Sigmoid colon (tissue), 7 donors: Measurements from ENCODE around the gene DEFB125. TPM values are rescaled to one million over a fixed set of nuclear protein-coding genes. Genes with fewer than 3 reads are reported as not detected.
"Not testable (repeated sequence)": the region's sequence is repeated elsewhere in the genome, so short reads cannot be mapped to it uniquely, and the experiment has no call there.

Experiments used
- DNase-seq: peaks from one replicate; pipeline ENCODE4 v3.0.0-alpha.2; 2019
- H3K27ac ChIP-seq, 4 donors: fragments of 200-600 bp; sonication (generic); one replicate each; pipeline ENCODE4 v1.5.1; 2016 to 2019; ENCODE audit warnings: mild to moderate bottlenecking in 1 of 4
- H3K27me3 ChIP-seq, 3 donors: fragments of 200-600 bp; sonication (generic); one replicate each; pipeline ENCODE4 v1.5.1; 2019; ENCODE audit warnings: mild to moderate bottlenecking in 1 of 3
- H3K36me3 ChIP-seq, 4 donors: fragments of 200-600 bp; sonication (generic); one replicate each; pipeline ENCODE4 v1.5.1; 2016 to 2019
- H3K4me1 ChIP-seq, 4 donors: fragments of 200-600 bp; sonication (generic); one replicate each; pipeline ENCODE4 v1.5.1; 2017 to 2019
- H3K4me3 ChIP-seq, 4 donors: fragments of 200-600 bp; sonication (generic); one replicate each; pipeline ENCODE4 v1.5.1; 2017 to 2019; ENCODE audit warnings: mild to moderate bottlenecking in 2 of 4, moderate library complexity in 1 of 4
- H3K9me3 ChIP-seq, 4 donors: fragments of 200-600 bp in 3 of 4; sonication (generic) in 3 of 4; one replicate each; pipeline versions ENCODE4 v1.5.1 to v1.6.1; 2013 to 2019
- CTCF ChIP-seq, 4 experiments: fragments of 450-650 bp in 3 of 4; fragments of 200-600 bp in 1 of 4; IDR thresholded peaks; one replicate each; pipeline ENCODE4 v1.5.1; 2016 to 2019; ENCODE audit warnings: antibody characterized with exemption in 4 of 4, mild to moderate bottlenecking in 3 of 4, moderate library complexity in 2 of 4
- EP300 ChIP-seq, 4 donors: sonication (generic); formaldehyde crosslinking; IDR thresholded peaks; one replicate each; pipeline ENCODE4 v1.6.1; 2017; ENCODE audit warnings: antibody characterized with exemption in 4 of 4
- POLR2A ChIP-seq, 2 donors: fragments of 450-650 bp; IDR thresholded peaks; one replicate each; pipeline ENCODE4 v1.6.1; 2016; ENCODE audit warnings: antibody characterized with exemption in 2 of 2, mild to moderate bottlenecking in 2 of 2, moderate library complexity in 2 of 2
- POLR2AphosphoS5 ChIP-seq, 4 donors: sonication (generic); formaldehyde crosslinking; IDR thresholded peaks; one replicate each; pipeline ENCODE4 v1.6.1; 2017; ENCODE audit warnings: antibody characterized with exemption in 4 of 4
- WGBS, 2 donors: extraction: QIAGEN DNeasy Blood & Tissue Kit; methylation state at CpG; one replicate each; pipeline ENCODE4 v1.1.7; 2013; 5-methylcytosine and 5-hydroxymethylcytosine counted together
- intact Hi-C: fragments of 100-400 bp; cut with DNase I; formaldehyde crosslinking; loops from one replicate; pipeline ENCODE4 v1.15.1; 2023
- polyA plus RNA-seq, 3 donors: library from polyadenylated mRNA; stranded (reverse); fragments of 200-250 nt; gene quantifications; one replicate each; pipeline ENCODE4 v1.2.3, GENCODE V29; 2013
- total RNA-seq, 4 donors: library from RNA; depleted of rRNA; stranded (reverse); fragments of >200 nt; gene quantifications; one replicate each; pipeline ENCODE4 v1.1.0, GENCODE V29; 2016
- donor health status: healthy with polysubstance abuse.
- donor health status: Bipolar disorder and iron deficiency.
- donor health status: healthy.

DEFB125 gene
- total and polyA plus RNA-seq, 7 donors = not detected

- Histone ChIP-seq H3K27me3 (no peaks in the 10 kb centered on the region), H3K27ac (no peak overlapping the region), H3K4me3 (no peak overlapping the region), H3K9me3 (peaks cover 0 to 8% (median 0%) of the 10 kb centered on the region in 4 donors), H3K36me3 (no peaks in the 10 kb centered on the region), H3K4me1 (no peaks in the 10 kb centered on the region)
- intact Hi-C loops = no loop called here
- no peak for DNase-seq
- TF ChIP-seq EP300 (IDR thresholded peaks at IDR 0.05) = no peak
- TF ChIP-seq POLR2A (IDR thresholded peaks at IDR 0.05) = no peak
- TF ChIP-seq POLR2AphosphoS5 (IDR thresholded peaks at IDR 0.05) = no peak
- TF ChIP-seq CTCF (IDR thresholded peaks at IDR 0.05) = no peak
Measured at GRCh38 chr20:78338-78737, 9.1 kb upstream of the DEFB125 start.

- H3K27ac ChIP-seq = no peak overlapping the region
- intact Hi-C loops = no loop called here
- 26 to 56% methylated on average over 4 of the region's 4 CpGs for WGBS, 2 donors
- no peak for DNase-seq
- no peaks in the 10 kb centered on the region for H3K36me3 ChIP-seq
- no peak for TF ChIP-seq CTCF (IDR thresholded peaks at IDR 0.05)
- peaks cover 0 to 6% (median 0%) of the 10 kb centered on the region in 4 donors for H3K9me3 ChIP-seq
- H3K4me1 ChIP-seq = no peaks in the 10 kb centered on the region
- no peaks in the 10 kb centered on the region for H3K27me3 ChIP-seq
- no peak overlapping the region for H3K4me3 ChIP-seq
Measured at GRCh38 chr20:79565-79964, 7.9 kb upstream of the DEFB125 start.

- Histone ChIP-seq H3K36me3 (no peaks in the 10 kb centered on the region), H3K9me3 (peaks cover 0 to 4% (median 0%) of the 10 kb centered on the region in 4 donors), H3K4me1 (no peaks in the 10 kb centered on the region), H3K27ac (no peak overlapping the region), H3K4me3 (no peak overlapping the region), H3K27me3 (peaks cover 0 to 4% (median 0%) of the 10 kb centered on the region in 3 donors)
- intact Hi-C loops = no loop called here
- TF ChIP-seq POLR2A (IDR thresholded peaks at IDR 0.05) = no peak
- TF ChIP-seq CTCF (IDR thresholded peaks at IDR 0.05) = no peak
- no peak for DNase-seq
Measured at GRCh38 chr20:90651-91050, 3.2 kb downstream of the DEFB125 start.

GRCh38 chr20:93641-94040, 6.2 kb downstream of the DEFB125 start:
- no peak overlapping the region for H3K27ac ChIP-seq
- TF ChIP-seq POLR2AphosphoS5 (IDR thresholded peaks at IDR 0.05) = no peak
- no peak for TF ChIP-seq POLR2A (IDR thresholded peaks at IDR 0.05)
- TF ChIP-seq EP300 (IDR thresholded peaks at IDR 0.05) = no peak
- no peak for TF ChIP-seq CTCF (IDR thresholded peaks at IDR 0.05)
- intact Hi-C loops = no loop called here

GRCh38 chr20:95215-95614, 7.7 kb downstream of the DEFB125 start:
- peaks cover 0 to 5% (median 0%) of the 10 kb centered on the region in 4 donors for H3K9me3 ChIP-seq
- TF ChIP-seq POLR2AphosphoS5 (IDR thresholded peaks at IDR 0.05) = no peak
- TF ChIP-seq POLR2A (IDR thresholded peaks at IDR 0.05) = no peak
- no peak for TF ChIP-seq EP300 (IDR thresholded peaks at IDR 0.05)
- TF ChIP-seq CTCF (IDR thresholded peaks at IDR 0.05) = no peak
- intact Hi-C loops = no loop called here
- no peak overlapping the region for H3K27ac ChIP-seq
- H3K4me3 ChIP-seq = no peak overlapping the region
- peaks cover 0 to 4% (median 0%) of the 10 kb centered on the region in 3 donors for H3K27me3 ChIP-seq
- WGBS, 2 donors = 80 to 88% methylated on average over 4 of the region's 4 CpGs
- no peaks in the 10 kb centered on the region for H3K4me1 ChIP-seq
- no peak for DNase-seq
- H3K36me3 ChIP-seq = no peaks in the 10 kb centered on the region

More at GRCh38 chr20:93641-94040, 6.2 kb downstream of the DEFB125 start:
- no peaks in the 10 kb centered on the region for H3K4me1 ChIP-seq
- H3K9me3 ChIP-seq = peaks cover 0 to 5% (median 0%) of the 10 kb centered on the region in 4 donors
- peaks cover 0 to 4% (median 0%) of the 10 kb centered on the region in 3 donors for H3K27me3 ChIP-seq
- H3K4me3 ChIP-seq = no peak overlapping the region
- DNase-seq = no peak
- no peaks in the 10 kb centered on the region for H3K36me3 ChIP-seq

GRCh38 chr20:97691-98090, 10.2 kb downstream of the DEFB125 start:
- intact Hi-C loops, H3K9me3 ChIP-seq, H3K27ac ChIP-seq, H3K4me3 ChIP-seq, DNase-seq, H3K36me3 ChIP-seq, H3K4me1 ChIP-seq: not testable (repeated sequence)
- whole genome bisulfite sequencing, 2 donors = 74 to 76% methylated on average over 5 of the region's 5 CpGs
- peaks cover 0 to 10% (median 0%) of the 10 kb centered on the region in 3 donors for H3K27me3 ChIP-seq
